PC-9 (cell line): ENCODE data around the gene COX17.

Source experiments
- EZH2 ChIP-seq: fragments of 200-600 bp; sonication (generic); IDR thresholded peaks from 2 replicates; pipeline ENCODE4 v1.8.0; 2017; ENCODE audit warnings: antibody characterized with exemption, low read depth
- TF ChIP-seq, protein P1 (sequence below): fragments of 200-600 bp; sonication (generic); conservative IDR thresholded peaks from 2 replicates; pipeline ENCODE4 v1.6.1; 2017; ENCODE audit warnings: mixed run types, antibody characterized with exemption, mild to moderate bottlenecking, moderate library complexity

GRCh38 chr3:119635719-119636118, 41.5 kb downstream of the COX17 start:
- TF ChIP-seq, protein P1, sequence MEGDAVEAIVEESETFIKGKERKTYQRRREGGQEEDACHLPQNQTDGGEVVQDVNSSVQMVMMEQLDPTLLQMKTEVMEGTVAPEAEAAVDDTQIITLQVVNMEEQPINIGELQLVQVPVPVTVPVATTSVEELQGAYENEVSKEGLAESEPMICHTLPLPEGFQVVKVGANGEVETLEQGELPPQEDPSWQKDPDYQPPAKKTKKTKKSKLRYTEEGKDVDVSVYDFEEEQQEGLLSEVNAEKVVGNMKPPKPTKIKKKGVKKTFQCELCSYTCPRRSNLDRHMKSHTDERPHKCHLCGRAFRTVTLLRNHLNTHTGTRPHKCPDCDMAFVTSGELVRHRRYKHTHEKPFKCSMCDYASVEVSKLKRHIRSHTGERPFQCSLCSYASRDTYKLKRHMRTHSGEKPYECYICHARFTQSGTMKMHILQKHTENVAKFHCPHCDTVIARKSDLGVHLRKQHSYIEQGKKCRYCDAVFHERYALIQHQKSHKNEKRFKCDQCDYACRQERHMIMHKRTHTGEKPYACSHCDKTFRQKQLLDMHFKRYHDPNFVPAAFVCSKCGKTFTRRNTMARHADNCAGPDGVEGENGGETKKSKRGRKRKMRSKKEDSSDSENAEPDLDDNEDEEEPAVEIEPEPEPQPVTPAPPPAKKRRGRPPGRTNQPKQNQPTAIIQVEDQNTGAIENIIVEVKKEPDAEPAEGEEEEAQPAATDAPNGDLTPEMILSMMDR, result no peak
- TF ChIP-seq EZH2, result no peak
